GM12873 (cell line): Measurements from ENCODE around the gene GPR17.

ENCODE experiments used
- CTCF ChIP-seq: IDR thresholded peaks from 2 replicates; pipeline ENCODE4 v1.5.1; 2012; ENCODE audit warnings: low read depth, mild to moderate bottlenecking, moderate library complexity, low read length, control low read depth; ENCODE audit not compliant: insufficient read depth; ENCODE audit errors: missing control alignments

The GPR17 gene

DNA sequence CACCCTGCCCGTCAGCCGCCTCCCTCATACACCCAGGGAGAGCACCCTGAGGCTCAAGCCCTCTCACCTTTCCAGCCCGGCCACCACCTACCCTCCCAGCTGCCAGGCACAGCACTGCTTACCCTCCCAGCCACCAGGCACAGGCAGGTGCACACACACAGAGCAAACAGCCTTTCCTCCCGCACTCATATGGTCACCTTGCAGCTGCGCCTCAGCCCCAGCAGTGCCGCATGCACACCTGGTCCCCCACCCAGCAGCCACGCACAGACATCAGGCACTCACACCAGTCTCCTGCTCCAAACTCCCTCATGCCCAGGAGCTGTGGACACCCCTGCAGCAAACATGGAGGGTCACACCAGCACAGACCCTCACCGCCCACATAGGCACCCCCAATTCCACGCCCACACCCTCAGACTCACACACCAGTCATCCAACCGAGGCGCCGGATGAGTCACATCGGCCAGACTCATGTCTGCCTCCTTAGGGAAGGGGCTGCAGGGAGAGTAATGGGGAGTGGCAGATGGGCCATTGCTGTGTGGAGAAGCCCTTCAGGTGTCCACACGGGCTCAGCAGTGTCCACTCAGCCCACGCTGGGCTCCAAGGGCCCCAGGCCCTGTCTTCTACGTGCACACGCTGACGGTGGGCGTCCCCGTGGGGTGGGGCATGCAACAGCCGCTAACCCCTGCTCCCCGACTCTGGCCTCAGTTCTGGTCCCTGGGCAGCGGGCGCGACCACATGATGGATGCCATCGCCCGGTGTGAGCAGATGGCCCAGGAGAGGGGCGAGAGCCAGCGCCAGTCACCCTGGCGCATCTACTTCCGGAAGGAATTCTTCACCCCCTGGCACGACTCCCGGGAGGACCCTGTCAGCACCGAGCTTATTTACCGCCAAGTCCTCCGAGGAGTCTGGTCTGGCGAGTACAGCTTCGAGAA is 22.3 kb upstream of the GPR17 start:
- TF ChIP-seq CTCF = no peak

DNA sequence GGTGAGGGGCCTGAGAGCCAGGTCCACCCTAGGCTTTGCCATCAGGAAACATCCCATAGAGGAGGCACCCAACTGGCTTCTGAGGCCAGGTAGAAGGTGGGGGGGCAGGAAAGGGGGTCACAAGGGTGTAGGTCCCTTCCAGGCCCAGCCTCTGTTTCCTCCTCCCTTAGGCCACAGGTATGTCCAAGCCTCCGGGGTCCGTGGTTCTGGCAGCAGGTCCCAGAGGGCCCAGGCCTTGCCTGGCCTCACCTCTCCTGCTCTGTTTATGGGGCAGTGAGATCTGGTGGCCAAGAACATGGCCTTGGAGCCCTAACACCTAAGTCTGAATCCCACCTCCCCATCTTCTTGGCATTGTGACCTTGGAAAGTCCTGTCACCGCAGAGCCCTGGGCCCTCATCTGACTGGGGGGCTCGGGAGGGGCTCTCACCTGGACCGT is 21.6 kb upstream of the GPR17 start:
- TF ChIP-seq CTCF = no peak

DNA sequence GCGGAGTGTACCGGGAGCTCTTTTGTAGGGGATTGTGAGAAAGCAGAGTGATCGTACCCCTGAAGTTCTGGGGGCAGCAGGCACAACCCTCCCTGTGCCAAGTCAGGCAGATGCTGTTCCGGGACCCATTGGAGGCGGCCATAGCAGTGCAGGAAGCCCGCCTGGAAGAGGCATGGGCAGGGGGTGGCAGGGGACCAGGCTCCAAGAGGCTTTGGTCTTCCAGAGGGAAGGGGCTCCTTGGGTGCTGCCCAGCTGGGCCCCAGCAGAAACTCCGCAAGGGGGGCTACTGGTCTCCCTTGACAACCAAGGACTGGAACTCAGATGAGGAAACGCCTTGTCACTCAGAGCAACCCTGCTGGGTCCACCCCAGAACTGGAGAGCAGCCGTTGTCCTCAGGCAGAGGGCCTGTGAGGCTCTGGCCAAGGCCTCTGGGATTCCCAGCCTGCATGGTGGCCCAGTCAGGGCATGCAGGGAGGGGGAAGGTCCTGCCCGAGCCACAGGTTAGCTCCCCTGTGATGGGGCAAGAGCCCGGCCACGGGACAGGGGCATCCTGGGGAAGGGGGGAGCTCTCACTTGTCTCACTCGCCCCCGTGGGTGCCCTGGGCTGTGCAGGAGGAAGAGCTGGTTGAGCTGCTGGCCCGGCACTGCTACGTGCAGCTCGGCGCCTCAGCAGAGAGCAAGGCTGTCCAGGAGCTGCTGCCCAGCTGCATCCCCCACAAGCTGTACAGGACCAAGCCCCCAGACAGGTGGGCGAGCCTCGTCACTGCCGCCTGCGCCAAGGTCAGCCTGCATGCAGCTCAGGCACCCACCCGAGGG is 21.0 kb upstream of the GPR17 start:
- TF ChIP-seq CTCF = no peak

GRCh38 chr2:127625572-127625951 is 20.4 kb upstream of the GPR17 start:
- no peak for TF ChIP-seq CTCF

DNA sequence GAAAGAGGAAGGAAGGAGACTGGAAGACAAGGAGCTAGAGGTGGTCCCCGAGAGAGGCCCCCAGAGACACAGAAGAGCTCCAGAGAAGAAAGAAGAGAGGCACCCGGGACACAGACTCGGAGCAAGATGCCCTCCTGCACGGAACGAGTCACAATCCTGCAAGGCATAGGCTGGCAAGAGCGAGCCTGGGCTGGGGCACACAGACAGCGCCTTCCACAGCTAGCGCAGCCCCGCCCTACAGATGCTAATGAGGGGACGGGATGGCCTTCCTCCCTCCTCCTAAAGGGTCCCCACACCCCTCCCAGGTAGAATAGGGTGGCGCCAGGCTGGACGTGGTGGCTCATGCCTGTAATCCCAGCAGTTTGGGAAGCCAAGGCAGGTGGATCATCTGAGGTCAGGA is 19.8 kb upstream of the GPR17 start:
- no peak for TF ChIP-seq CTCF

DNA sequence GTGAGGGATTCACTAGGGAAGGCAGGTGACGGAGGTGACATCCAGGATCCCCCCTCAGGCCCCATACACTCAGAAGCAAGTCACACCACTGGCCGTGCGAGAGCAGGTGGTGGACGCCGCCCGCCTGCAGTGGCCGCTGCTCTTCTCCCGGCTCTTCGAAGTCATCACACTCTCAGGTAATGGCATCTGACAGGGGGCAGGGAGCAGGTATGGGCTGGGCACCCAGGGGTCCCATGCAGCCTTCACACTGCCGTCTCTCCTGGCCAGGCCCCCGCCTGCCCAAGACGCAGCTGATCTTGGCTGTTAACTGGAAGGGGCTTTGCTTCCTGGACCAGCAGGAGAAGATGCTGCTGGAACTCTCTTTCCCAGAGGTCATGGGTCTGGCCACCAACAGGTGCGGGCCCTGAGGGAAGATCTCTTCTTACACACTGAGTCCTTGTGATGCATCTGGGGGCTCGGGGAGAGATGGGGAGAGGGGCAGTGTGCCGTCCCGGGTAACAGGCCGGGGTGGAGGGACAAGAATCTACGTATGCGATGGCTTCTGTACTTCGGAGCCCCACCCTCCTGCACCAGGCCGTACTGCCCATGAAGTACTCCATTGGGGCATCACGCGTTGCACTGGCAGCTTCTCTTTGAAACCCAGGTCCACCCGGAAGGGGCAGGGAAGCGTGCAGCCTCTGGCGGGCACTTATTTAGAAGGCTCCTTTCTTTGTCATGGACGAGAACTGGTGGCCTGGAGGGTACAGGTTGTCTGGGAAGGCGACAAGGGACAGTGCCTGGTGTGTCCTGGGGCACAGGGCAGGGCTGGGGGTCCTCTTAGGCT is 18.8 kb upstream of the GPR17 start:
- TF ChIP-seq CTCF = no peak
